Sigmoid colon (tissue), 3 donors: ENCODE measurements around the gene H3-3A.

Experiments
- POLR2A ChIP-seq, 2 donors: fragments of 450-650 bp; IDR thresholded peaks; one replicate each; pipeline ENCODE4 v1.6.1; 2016; ENCODE audit warnings: antibody characterized with exemption in 2 of 2, mild to moderate bottlenecking in 2 of 2, moderate library complexity in 2 of 2
- TF ChIP-seq, protein P1 (sequence below), 4 experiments: fragments of 450-650 bp in 3 of 4; fragments of 200-600 bp in 1 of 4; IDR thresholded peaks; one replicate each; pipeline ENCODE4 v1.5.1; 2016 to 2019; ENCODE audit warnings: antibody characterized with exemption in 4 of 4, mild to moderate bottlenecking in 3 of 4, moderate library complexity in 2 of 4

DNA sequence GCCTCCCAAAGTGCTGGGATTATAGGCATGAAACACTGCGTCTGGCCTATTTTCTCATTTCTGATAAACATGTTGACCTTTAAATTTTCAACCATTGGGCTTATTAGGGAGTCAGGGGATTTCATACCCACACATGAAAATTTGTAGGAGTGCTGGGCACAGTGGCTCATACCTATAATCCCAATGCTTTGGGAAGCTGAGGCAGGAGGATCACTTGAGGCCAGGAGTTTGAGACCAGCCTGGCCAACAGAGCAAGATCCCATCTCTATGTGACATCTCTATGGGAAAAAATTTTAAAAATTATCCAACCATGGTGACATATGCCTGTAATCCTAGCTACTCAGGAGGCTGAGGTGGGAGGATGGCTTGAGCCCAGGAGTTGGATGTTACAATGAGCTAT is 10.5 kb upstream of the H3-3A start:
- TF ChIP-seq, protein P1, sequence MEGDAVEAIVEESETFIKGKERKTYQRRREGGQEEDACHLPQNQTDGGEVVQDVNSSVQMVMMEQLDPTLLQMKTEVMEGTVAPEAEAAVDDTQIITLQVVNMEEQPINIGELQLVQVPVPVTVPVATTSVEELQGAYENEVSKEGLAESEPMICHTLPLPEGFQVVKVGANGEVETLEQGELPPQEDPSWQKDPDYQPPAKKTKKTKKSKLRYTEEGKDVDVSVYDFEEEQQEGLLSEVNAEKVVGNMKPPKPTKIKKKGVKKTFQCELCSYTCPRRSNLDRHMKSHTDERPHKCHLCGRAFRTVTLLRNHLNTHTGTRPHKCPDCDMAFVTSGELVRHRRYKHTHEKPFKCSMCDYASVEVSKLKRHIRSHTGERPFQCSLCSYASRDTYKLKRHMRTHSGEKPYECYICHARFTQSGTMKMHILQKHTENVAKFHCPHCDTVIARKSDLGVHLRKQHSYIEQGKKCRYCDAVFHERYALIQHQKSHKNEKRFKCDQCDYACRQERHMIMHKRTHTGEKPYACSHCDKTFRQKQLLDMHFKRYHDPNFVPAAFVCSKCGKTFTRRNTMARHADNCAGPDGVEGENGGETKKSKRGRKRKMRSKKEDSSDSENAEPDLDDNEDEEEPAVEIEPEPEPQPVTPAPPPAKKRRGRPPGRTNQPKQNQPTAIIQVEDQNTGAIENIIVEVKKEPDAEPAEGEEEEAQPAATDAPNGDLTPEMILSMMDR (IDR thresholded peaks at IDR 0.05), result no peak
- no peak for TF ChIP-seq POLR2A (IDR thresholded peaks at IDR 0.05)
